GM21367 (cell line): Measurements from ENCODE around the gene ENOX1.
"Not testable (repeated sequence)": the region's sequence is repeated elsewhere in the genome, so short reads cannot be mapped to it uniquely, and the experiment has no call there.

Experiments used
- ATAC-seq: cut with Tn5 transposase; IDR thresholded peaks from one replicate; pipeline ENCODE4 v1.9.1; 2021; ENCODE audit not compliant: unreplicated experiment

ENOX1 gene

GRCh38 chr13:43180036-43180660 lies 606.6 kb downstream of the ENOX1 start:
- ATAC-seq, result no peak

- ATAC-seq, result no peak
Observed at GRCh38 chr13:43171489-43171888, 615.3 kb downstream of the ENOX1 start.

- ATAC-seq, result no peak
Observed at GRCh38 chr13:43170506-43170905, 616.3 kb downstream of the ENOX1 start.

- ATAC-seq, result not testable (repeated sequence)
Observed at GRCh38 chr13:43168434-43168833, 618.3 kb downstream of the ENOX1 start.

GRCh38 chr13:43167731-43168130 lies 619.0 kb downstream of the ENOX1 start:
- no peak for ATAC-seq

- no peak for ATAC-seq
Observed at GRCh38 chr13:43166644-43167457, 619.9 kb downstream of the ENOX1 start.
